Calu3 (cell line): ENCODE data around the gene ARHGEF7. TPM values are rescaled to one million over a fixed set of nuclear protein-coding genes. Genes with fewer than 3 reads are reported as not detected.

ENCODE experiments used
- BruUV-seq: library from RNA; stranded (reverse); fragments of 400-500 nt; replicated peaks from 2 replicates; lab custom pipeline; 2021; lab: Mats Ljungman, UMichigan
- CTCF ChIA-PET: fragments of 300-600 bp; sonication (Branson Sonifier 250); formaldehyde crosslinking; loops from one replicate; lab custom pipeline; 2022; ENCODE audit warnings: antibody characterized with exemption; lab: Charles Lee
- DNase-seq: peaks from one replicate; pipeline ENCODE4 v3.0.0; 2022
- H3K27ac Mint-ChIP-seq: one replicate; pipeline ENCODE4 v1.8.0; 2022; ENCODE audit warnings: mixed read lengths; ENCODE audit not compliant: unreplicated experiment
- H3K27me3 Mint-ChIP-seq: one replicate; pipeline ENCODE4 v1.8.0; 2022; ENCODE audit warnings: mixed read lengths; ENCODE audit not compliant: unreplicated experiment
- H3K36me3 Mint-ChIP-seq: one replicate; pipeline ENCODE4 v1.8.0; 2022; ENCODE audit warnings: mild to moderate bottlenecking, moderate library complexity, mixed read lengths; ENCODE audit not compliant: insufficient read depth, unreplicated experiment
- H3K4me1 Mint-ChIP-seq: one replicate; pipeline ENCODE4 v1.8.0; 2022; ENCODE audit warnings: mild to moderate bottlenecking, low read depth, mixed read lengths; ENCODE audit not compliant: unreplicated experiment
- H3K4me3 Mint-ChIP-seq: one replicate; pipeline ENCODE4 v1.8.0; 2022; ENCODE audit warnings: mild to moderate bottlenecking, low read depth, moderate library complexity, mixed read lengths; ENCODE audit not compliant: unreplicated experiment
- H3K9me3 Mint-ChIP-seq: one replicate; pipeline ENCODE4 v1.8.0; 2022; ENCODE audit warnings: low read depth, mixed read lengths; ENCODE audit not compliant: unreplicated experiment
- CTCF ChIP-seq: fragments of 200-600 bp; IDR thresholded peaks from one replicate; pipeline ENCODE4 v1.8.0; 2022; ENCODE audit warnings: antibody characterized with exemption; ENCODE audit not compliant: unreplicated experiment
- intact Hi-C: fragments of 100-400 bp; cut with micrococcal nuclease; formaldehyde crosslinking; loops from one replicate; pipeline ENCODE4 v1.10.0; 2022; ENCODE audit not compliant: unreplicated experiment
- total RNA-seq: library from RNA; stranded (reverse); gene quantifications from 2 replicates; pipeline ENCODE4 v1.2.3, GENCODE V29; 2022

Gene ARHGEF7
- total RNA-seq, 1 experiment from 2014 or later: 17.7 TPM

- BruUV-seq: no TSS peak
- TF ChIP-seq CTCF: no peak
- no peak overlapping the region for H3K27ac Mint-ChIP-seq
- intact Hi-C loops: no loop called here
- H3K27me3 Mint-ChIP-seq: peaks cover 70% of the 10 kb centered on the region
- H3K36me3 Mint-ChIP-seq: no peaks in the 10 kb centered on the region
- CTCF ChIA-PET: no interaction called here
- DNase-seq: no peak
- H3K4me3 Mint-ChIP-seq: no peak overlapping the region
- H3K9me3 Mint-ChIP-seq: no peaks in the 10 kb centered on the region
- no peaks in the 10 kb centered on the region for H3K4me1 Mint-ChIP-seq
Measured at GRCh38 chr13:111095031-111095840, 19.9 kb upstream of the ARHGEF7 start.

DNA sequence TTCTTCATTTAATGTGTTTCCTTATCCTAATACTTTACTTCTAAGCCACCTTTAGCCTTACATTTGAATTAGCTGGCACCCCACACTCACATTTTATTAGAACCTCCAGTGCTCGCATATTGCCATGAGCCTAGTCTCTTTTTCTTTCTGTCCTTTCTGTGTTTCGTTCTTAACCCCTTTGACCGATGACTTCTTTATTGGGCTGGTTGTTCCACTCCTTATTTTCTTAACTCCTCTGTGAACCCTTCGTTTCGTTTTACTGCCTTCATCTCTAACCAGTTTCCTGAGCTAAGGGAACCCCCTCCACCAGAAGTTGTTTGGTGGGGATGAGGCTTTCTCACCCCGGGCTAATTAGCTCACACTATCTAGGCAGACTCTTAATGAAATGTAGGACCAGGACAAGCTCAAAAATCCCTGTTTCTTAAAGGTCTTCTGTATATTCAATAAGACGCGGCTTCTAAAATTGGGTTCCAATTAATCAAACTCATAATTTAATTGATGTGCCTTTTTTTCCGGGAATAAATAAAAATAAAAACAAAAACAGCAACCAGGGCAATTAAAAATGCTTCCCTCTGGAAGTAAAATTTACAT is 19.1 kb upstream of the ARHGEF7 start:
- no peak overlapping the region for H3K4me3 Mint-ChIP-seq
- H3K36me3 Mint-ChIP-seq: no peaks in the 10 kb centered on the region
- TF ChIP-seq CTCF: no peak
- no TSS peak for BruUV-seq
- CTCF ChIA-PET: no interaction called here
- H3K9me3 Mint-ChIP-seq: no peaks in the 10 kb centered on the region
- no peak for DNase-seq
- H3K27ac Mint-ChIP-seq: no peak overlapping the region
- intact Hi-C loops: no loop called here
- no peaks in the 10 kb centered on the region for H3K4me1 Mint-ChIP-seq
- H3K27me3 Mint-ChIP-seq: peaks cover 77% of the 10 kb centered on the region

GRCh38 chr13:111099290-111099689 is 15.8 kb upstream of the ARHGEF7 start:
- no peak overlapping the region for H3K27ac Mint-ChIP-seq
- no peak overlapping the region for H3K4me3 Mint-ChIP-seq
- H3K9me3 Mint-ChIP-seq: peaks cover 3% of the 10 kb centered on the region
- no TSS peak for BruUV-seq
- H3K4me1 Mint-ChIP-seq: no peaks in the 10 kb centered on the region
- intact Hi-C loops: no loop called here
- DNase-seq: no peak
- no peak for TF ChIP-seq CTCF
- peaks cover 77% of the 10 kb centered on the region for H3K27me3 Mint-ChIP-seq
- CTCF ChIA-PET: no interaction called here
- no peaks in the 10 kb centered on the region for H3K36me3 Mint-ChIP-seq

DNA sequence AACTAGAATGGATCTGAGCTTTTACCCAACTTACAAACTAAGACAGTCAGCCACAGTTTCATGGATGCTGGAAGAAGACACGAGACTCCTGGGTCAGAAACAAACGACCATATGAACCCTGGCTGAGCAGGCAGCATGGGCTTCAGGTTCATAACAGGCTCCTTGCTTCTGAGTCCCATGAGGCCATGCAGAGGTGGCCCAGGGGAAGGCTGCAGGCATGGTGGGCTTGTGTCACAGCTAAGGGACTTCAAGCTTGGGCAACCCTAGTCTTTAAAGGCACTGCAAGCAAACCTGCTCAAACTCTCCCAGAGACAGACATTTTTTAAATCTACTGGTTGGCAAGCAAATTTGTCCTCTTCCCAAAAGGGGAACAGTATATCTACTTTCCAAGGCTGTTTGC is 5.1 kb upstream of the ARHGEF7 start:
- Mint-ChIP-seq H3K4me3 (no peak overlapping the region), H3K9me3 (no peaks in the 10 kb centered on the region), H3K36me3 (peaks cover 4% of the 10 kb centered on the region), H3K27me3 (peaks cover 39% of the 10 kb centered on the region), H3K4me1 (no peaks in the 10 kb centered on the region), H3K27ac (no peak overlapping the region)
- TF ChIP-seq CTCF: no peak
- intact Hi-C loops: no loop called here
- CTCF ChIA-PET: no interaction called here
- no TSS peak for BruUV-seq
- DNase-seq: no peak
